Fibroblast of pulmonary artery (primary cell): ENCODE results near the gene LRRC72.

Experiments
- DNase-seq: peaks from one replicate; pipeline ENCODE4 v3.0.0-alpha.2; 2010; ENCODE audit warnings: low read depth
- H3K4me3 ChIP-seq: replicated peaks from 2 replicates; pipeline ENCODE4 v1.5.1; 2011; ENCODE audit warnings: low read depth, mild to moderate bottlenecking, control low read depth, low read length, moderate library complexity
- TF ChIP-seq, protein P1 (sequence below): IDR thresholded peaks from 2 replicates; pipeline ENCODE4 v1.5.1; 2011; ENCODE audit warnings: mild to moderate bottlenecking, control low read depth, low read length, inconsistent platforms; ENCODE audit errors: missing control alignments

Gene LRRC72

DNA sequence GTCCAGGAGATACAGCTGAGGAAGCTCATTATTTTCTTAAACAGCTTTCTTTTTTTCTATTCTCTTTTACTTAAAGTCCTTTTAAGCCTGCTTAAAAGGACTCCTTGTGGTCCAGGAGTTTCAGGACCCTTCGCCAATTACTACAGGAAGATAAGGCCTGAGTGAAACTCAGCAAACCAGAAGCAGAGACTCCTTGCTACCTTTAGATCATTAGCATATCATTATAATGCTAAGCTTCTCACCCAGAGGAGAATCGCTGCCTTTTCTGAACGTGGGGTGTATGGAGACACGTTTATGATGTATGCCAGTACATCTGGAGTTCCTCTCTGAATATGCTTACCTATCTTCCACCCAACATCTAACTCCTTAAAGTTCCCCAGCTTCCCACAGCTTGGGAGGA lies 71.4 kb downstream of the LRRC72 start:
- H3K4me3 ChIP-seq = no peak overlapping the region
- DNase-seq = no peak
- TF ChIP-seq, protein P1, sequence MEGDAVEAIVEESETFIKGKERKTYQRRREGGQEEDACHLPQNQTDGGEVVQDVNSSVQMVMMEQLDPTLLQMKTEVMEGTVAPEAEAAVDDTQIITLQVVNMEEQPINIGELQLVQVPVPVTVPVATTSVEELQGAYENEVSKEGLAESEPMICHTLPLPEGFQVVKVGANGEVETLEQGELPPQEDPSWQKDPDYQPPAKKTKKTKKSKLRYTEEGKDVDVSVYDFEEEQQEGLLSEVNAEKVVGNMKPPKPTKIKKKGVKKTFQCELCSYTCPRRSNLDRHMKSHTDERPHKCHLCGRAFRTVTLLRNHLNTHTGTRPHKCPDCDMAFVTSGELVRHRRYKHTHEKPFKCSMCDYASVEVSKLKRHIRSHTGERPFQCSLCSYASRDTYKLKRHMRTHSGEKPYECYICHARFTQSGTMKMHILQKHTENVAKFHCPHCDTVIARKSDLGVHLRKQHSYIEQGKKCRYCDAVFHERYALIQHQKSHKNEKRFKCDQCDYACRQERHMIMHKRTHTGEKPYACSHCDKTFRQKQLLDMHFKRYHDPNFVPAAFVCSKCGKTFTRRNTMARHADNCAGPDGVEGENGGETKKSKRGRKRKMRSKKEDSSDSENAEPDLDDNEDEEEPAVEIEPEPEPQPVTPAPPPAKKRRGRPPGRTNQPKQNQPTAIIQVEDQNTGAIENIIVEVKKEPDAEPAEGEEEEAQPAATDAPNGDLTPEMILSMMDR = no peak

DNA sequence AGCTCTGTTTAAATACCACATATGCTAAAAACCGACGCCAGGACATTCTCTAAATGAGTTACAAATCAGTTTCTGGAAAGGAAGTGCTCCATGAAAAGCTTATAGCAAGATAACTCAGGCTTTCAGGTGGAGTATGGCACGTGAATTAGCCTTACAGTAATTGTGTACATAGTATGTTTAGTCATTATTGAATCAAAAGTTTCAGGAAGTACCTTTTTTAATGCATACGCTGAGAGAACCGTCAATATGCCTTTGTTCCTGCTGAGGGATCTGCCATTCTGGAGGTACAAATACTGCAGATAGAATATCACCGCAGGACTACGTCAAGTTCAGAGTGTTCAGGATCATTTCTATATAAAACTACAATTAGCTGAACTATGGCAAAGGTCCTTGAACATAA lies 73.2 kb downstream of the LRRC72 start:
- no peak for DNase-seq
- TF ChIP-seq, protein P1 = no peak
- H3K4me3 ChIP-seq = no peak overlapping the region

- DNase-seq = no peak
- no peak overlapping the region for H3K4me3 ChIP-seq
- TF ChIP-seq, protein P1 = no peak
Observed at GRCh38 chr7:16603633-16604032, 77.0 kb downstream of the LRRC72 start.

- DNase-seq = peak; percentile 33
- H3K4me3 ChIP-seq = no peak overlapping the region
- TF ChIP-seq, protein P1 = peak; percentile 30
Observed at GRCh38 chr7:16604054-16604453, 77.4 kb downstream of the LRRC72 start.

DNA sequence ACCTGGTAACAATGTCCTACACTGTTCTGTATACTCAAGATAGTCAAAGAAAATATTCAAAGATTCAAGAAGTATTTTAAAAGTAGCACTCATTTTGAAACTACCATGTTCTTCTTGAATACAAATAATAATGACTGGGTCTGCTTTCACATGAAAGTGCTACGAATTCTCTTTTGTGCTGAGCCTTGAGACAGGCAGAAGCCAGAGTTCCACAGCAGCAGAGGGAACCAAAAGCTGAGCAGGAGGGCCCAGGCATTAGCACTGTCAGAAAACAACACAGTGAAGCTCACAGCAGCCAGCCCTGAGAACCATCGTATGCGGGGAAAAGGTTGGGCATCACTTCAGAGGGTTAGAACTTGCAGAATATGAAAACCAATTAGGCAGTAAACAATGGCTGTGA lies 80.1 kb downstream of the LRRC72 start:
- DNase-seq = no peak
- TF ChIP-seq, protein P1 = no peak
- no peak overlapping the region for H3K4me3 ChIP-seq

GRCh38 chr7:16609842-16610450 lies 83.3 kb downstream of the LRRC72 start:
- no peak for DNase-seq

More at GRCh38 chr7:16609842-16610450, 83.3 kb downstream of the LRRC72 start:
- no peak overlapping the region for H3K4me3 ChIP-seq
- TF ChIP-seq, protein P1 = no peak
